ENCODE data around the gene MARCHF10.

DNA sequence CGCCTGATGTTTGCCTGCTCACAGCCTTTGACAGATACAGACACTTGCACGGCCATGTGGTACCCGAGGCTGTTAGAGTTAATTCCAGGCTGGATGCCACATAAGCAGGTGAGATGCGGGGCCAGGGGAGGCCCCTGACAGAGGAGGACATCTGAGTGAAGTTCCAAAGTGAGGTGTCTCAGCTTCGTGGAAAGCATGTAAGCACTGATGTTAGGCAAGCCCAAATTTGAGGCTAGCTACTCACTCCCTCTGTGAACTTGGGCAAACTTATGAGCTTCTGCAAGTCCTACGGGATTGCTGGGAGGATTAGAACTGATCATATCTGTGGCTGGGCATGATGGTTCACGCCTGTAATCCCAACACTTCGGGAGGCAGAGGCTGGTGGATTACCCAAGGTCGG is 39.3 kb upstream of the MARCHF10 start:
- TF ChIP-seq, protein P1, sequence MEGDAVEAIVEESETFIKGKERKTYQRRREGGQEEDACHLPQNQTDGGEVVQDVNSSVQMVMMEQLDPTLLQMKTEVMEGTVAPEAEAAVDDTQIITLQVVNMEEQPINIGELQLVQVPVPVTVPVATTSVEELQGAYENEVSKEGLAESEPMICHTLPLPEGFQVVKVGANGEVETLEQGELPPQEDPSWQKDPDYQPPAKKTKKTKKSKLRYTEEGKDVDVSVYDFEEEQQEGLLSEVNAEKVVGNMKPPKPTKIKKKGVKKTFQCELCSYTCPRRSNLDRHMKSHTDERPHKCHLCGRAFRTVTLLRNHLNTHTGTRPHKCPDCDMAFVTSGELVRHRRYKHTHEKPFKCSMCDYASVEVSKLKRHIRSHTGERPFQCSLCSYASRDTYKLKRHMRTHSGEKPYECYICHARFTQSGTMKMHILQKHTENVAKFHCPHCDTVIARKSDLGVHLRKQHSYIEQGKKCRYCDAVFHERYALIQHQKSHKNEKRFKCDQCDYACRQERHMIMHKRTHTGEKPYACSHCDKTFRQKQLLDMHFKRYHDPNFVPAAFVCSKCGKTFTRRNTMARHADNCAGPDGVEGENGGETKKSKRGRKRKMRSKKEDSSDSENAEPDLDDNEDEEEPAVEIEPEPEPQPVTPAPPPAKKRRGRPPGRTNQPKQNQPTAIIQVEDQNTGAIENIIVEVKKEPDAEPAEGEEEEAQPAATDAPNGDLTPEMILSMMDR (IDR thresholded peaks at IDR 0.05; ENCODE audit: low read depth, low read length) = no peak
- no peak for TF ChIP-seq POLR2A (IDR thresholded peaks at IDR 0.05; ENCODE audit: extremely low read depth, insufficient read length)

Measured in NB4 (cell line).